Epithelial cell of esophagus (primary cell): Measurements from ENCODE around the gene CELA2B.

Experiments
- DNase-seq: peaks from one replicate; pipeline ENCODE4 v3.0.0; 2010; ENCODE audit warnings: low read depth
- H3K4me3 ChIP-seq: 2 replicates; pipeline ENCODE4 v1.5.1; 2011; ENCODE audit warnings: mild to moderate bottlenecking, low read length, control low read depth
- CTCF ChIP-seq: IDR thresholded peaks from 2 replicates; pipeline ENCODE4 v1.5.1; 2011; ENCODE audit warnings: low read depth, mild to moderate bottlenecking, low read length, control low read depth, inconsistent platforms; ENCODE audit not compliant: insufficient read depth; ENCODE audit errors: missing control alignments

The CELA2B gene

GRCh38 chr1:15440357-15440756 lies 35.5 kb upstream of the CELA2B start:
- TF ChIP-seq CTCF = no peak
- no peak for DNase-seq
- H3K4me3 ChIP-seq = no peak overlapping the region

- no peak for TF ChIP-seq CTCF
- no peak overlapping the region for H3K4me3 ChIP-seq
- no peak for DNase-seq
These were observed 34.7 kb upstream of the CELA2B start for GRCh38 chr1:15441247-15441646.

- TF ChIP-seq CTCF = no peak
- H3K4me3 ChIP-seq = no peak overlapping the region
- DNase-seq = no peak
These were observed 33.8 kb upstream of the CELA2B start for GRCh38 chr1:15442119-15442518.

GRCh38 chr1:15442759-15443158 lies 33.1 kb upstream of the CELA2B start:
- no peak overlapping the region for H3K4me3 ChIP-seq
- no peak for DNase-seq
- no peak for TF ChIP-seq CTCF

- no peak for DNase-seq
- TF ChIP-seq CTCF = no peak
- no peak overlapping the region for H3K4me3 ChIP-seq
These were observed 32.6 kb upstream of the CELA2B start for GRCh38 chr1:15443281-15443680.

GRCh38 chr1:15444468-15445389 lies 31.2 kb upstream of the CELA2B start:
- TF ChIP-seq CTCF = no peak
- H3K4me3 ChIP-seq = no peak overlapping the region

More at GRCh38 chr1:15444468-15445389, 31.2 kb upstream of the CELA2B start:
- DNase-seq = no peak
